HUES48 (cell line): ENCODE results near the gene CHST15.

Experiments
- H3K27ac ChIP-seq: one replicate; pipeline ENCODE4 v1.7.0; 2013; ENCODE audit warnings: low read depth, low read length, inconsistent platforms
- H3K27me3 ChIP-seq: 2 replicates; pipeline ENCODE4 v1.6.1; 2013; ENCODE audit warnings: mild to moderate bottlenecking, low read length; ENCODE audit not compliant: control insufficient read depth, insufficient read depth
- H3K36me3 ChIP-seq: 2 replicates; pipeline ENCODE4 v1.6.1; 2013; ENCODE audit warnings: low read length; ENCODE audit not compliant: control insufficient read depth, insufficient read depth
- H3K4me1 ChIP-seq: 2 replicates; pipeline ENCODE4 v1.6.1; 2013; ENCODE audit warnings: mild to moderate bottlenecking, low read length; ENCODE audit not compliant: control insufficient read depth, insufficient read depth
- H3K4me3 ChIP-seq: 2 replicates; pipeline ENCODE4 v1.5.1; 2013; ENCODE audit warnings: mild to moderate bottlenecking, low read depth, low read length
- H3K9ac ChIP-seq: 2 replicates; pipeline ENCODE4 v1.6.1; 2013; ENCODE audit warnings: mild to moderate bottlenecking, low read depth, low read length, moderate library complexity
- H3K9me3 ChIP-seq: 2 replicates; pipeline ENCODE4 v1.6.1; 2013; ENCODE audit warnings: low read length; ENCODE audit not compliant: control insufficient read depth, insufficient read depth

The CHST15 gene

GRCh38 chr10:124014416-124015154, 78.8 kb downstream of the CHST15 start:
- Histone ChIP-seq H3K4me3 (no peak overlapping the region), H3K4me1 (peaks cover 24% of the 10 kb centered on the region), H3K27me3 (no peaks in the 10 kb centered on the region), H3K9ac (no peak overlapping the region), H3K9me3 (peaks cover 3% of the 10 kb centered on the region; the same call in 1 of the 2 replicates), H3K27ac (no peak overlapping the region), H3K36me3 (peaks cover 8% of the 10 kb centered on the region; the same call in 1 of the 2 replicates)

- Histone ChIP-seq H3K9ac (no peak overlapping the region), H3K4me1 (peaks cover 17% of the 10 kb centered on the region), H3K9me3 (peaks cover 3% of the 10 kb centered on the region; the same call in 1 of the 2 replicates), H3K36me3 (peaks cover 15% of the 10 kb centered on the region), H3K27ac (no peak overlapping the region), H3K4me3 (no peak overlapping the region), H3K27me3 (no peaks in the 10 kb centered on the region)
Measured at GRCh38 chr10:124013916-124014315, 79.5 kb downstream of the CHST15 start.

DNA sequence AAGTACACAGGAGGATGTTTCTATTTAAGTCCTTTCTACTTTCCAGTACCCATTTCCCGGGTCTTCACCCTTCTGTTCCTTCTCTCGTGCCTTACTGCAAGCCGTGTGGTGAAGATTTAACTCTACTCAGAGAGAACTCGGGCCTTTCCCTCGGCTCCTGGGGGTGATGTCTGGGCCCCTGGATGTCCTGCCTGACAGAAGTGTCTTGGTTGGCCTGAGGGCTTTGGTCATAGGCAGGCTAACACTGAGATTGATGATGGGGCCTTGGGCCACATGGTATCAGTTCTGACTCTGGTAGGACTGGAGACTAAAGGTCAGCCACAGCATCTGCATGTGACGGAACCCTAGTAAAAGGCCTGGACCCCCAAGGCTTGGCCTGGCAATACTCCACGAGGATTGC, 80.4 kb downstream of the CHST15 start:
- Histone ChIP-seq H3K4me3 (no peak overlapping the region), H3K9ac (no peak overlapping the region), H3K27ac (no peak overlapping the region), H3K36me3 (peaks cover 20% of the 10 kb centered on the region), H3K27me3 (no peaks in the 10 kb centered on the region), H3K4me1 (peaks cover 16% of the 10 kb centered on the region), H3K9me3 (peaks cover 3% of the 10 kb centered on the region; the same call in 1 of the 2 replicates)

GRCh38 chr10:124012583-124012982, 80.8 kb downstream of the CHST15 start:
- no peak overlapping the region for H3K27ac ChIP-seq
- peaks cover 22% of the 10 kb centered on the region for H3K36me3 ChIP-seq
- H3K9ac ChIP-seq, result no peak overlapping the region
- H3K27me3 ChIP-seq, result no peaks in the 10 kb centered on the region
- H3K4me3 ChIP-seq, result no peak overlapping the region
- H3K9me3 ChIP-seq, result peaks cover 3% of the 10 kb centered on the region; the same call in 1 of the 2 replicates
- peaks cover 15% of the 10 kb centered on the region for H3K4me1 ChIP-seq

- peaks cover 13% of the 10 kb centered on the region; the same call in 1 of the 2 replicates for H3K4me1 ChIP-seq
- H3K27me3 ChIP-seq, result no peaks in the 10 kb centered on the region
- peaks cover 3% of the 10 kb centered on the region; the same call in 1 of the 2 replicates for H3K9me3 ChIP-seq
- H3K4me3 ChIP-seq, result no peak overlapping the region
- H3K27ac ChIP-seq, result no peak overlapping the region
- H3K36me3 ChIP-seq, result peaks cover 22% of the 10 kb centered on the region
- no peak overlapping the region for H3K9ac ChIP-seq
Measured at GRCh38 chr10:124012066-124012465, 81.3 kb downstream of the CHST15 start.

DNA sequence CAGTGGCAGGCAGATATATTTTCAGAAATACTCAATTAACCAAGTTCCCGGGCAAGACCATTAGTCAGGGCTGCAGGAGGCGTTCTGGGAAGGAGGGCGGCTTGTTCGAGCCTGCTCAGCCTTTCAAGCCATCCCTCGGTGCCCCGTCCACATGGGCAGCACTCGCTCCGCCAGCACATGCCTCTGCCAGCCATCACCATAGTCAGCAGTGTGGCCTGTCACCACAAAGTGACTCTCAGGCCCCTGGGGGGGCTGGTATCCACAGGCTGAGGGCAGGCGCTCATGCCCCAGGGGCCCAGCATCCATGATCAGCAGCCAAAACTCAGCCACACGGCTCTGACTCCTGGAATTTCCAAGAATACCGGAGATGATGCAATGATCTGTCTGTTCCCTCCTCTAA, 81.9 kb downstream of the CHST15 start:
- Histone ChIP-seq H3K4me3 (no peak overlapping the region), H3K36me3 (peaks cover 22% of the 10 kb centered on the region), H3K9me3 (peaks cover 3% of the 10 kb centered on the region; the same call in 1 of the 2 replicates), H3K9ac (no peak overlapping the region), H3K27me3 (no peaks in the 10 kb centered on the region), H3K4me1 (peaks cover 7% of the 10 kb centered on the region; the same call in 1 of the 2 replicates), H3K27ac (no peak overlapping the region)

DNA sequence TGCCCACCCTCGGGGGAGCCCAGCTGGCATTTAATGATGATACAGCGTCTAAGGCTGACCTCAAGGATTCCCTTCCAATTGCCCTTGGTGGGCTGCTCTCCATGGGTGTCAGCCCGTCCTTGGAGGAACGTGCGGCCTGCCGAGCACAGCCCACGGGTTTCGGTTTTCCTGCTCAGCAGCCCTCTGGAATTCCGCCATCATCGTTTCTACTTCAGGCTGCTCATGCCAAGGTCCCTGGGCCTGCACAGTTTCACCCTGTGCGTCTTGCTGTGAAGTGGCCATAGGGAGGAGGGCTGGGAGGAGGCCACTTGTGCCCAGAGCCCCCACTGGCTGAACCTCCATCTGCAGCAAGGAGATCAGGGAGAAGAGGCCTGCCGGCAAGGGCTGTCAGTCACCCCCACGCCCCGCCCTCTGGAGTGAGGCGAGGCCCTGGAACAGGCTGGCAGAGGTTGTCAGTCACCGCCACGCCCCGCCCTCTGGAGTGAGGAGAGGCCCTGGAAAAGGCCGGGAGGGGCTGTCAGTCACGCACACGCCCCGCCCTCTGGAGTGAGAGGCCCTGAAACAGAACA, 82.8 kb downstream of the CHST15 start:
- no peaks in the 10 kb centered on the region for H3K27me3 ChIP-seq
- H3K9me3 ChIP-seq, result peaks cover 3% of the 10 kb centered on the region; the same call in 1 of the 2 replicates
- H3K27ac ChIP-seq, result no peak overlapping the region
- no peak overlapping the region for H3K9ac ChIP-seq
- no peak overlapping the region for H3K4me3 ChIP-seq
- peaks cover 6% of the 10 kb centered on the region; the same call in 1 of the 2 replicates for H3K4me1 ChIP-seq
- peaks cover 22% of the 10 kb centered on the region for H3K36me3 ChIP-seq

DNA sequence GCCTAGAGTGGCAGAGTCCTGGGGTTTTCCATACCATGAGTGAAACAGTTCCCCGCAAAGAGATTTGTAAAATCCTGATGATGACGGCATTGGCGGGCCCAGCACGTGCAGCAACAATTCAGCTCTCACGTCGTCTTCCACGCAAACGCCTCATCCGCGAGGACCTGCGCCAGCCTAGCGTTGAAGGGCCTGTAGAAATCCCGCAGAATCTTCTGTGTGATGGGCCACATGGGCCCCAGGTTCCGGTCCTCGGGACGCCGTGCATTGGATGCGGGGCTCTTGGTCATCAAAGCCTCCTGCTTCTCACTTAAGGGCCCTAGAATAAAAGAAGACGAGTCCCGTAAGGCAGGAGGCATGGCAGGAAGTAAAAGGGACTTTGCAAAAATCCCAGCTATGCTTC, 83.4 kb downstream of the CHST15 start:
- Histone ChIP-seq H3K4me1 (peaks cover 6% of the 10 kb centered on the region; the same call in 1 of the 2 replicates), H3K27me3 (no peaks in the 10 kb centered on the region), H3K9me3 (peaks cover 3% of the 10 kb centered on the region; the same call in 1 of the 2 replicates), H3K27ac (no peak overlapping the region), H3K4me3 (no peak overlapping the region), H3K9ac (no peak overlapping the region), H3K36me3 (peaks cover 22% of the 10 kb centered on the region)

- Histone ChIP-seq H3K9ac (no peak overlapping the region), H3K27me3 (no peaks in the 10 kb centered on the region), H3K9me3 (peaks cover 3% of the 10 kb centered on the region; the same call in 1 of the 2 replicates), H3K4me3 (no peak overlapping the region), H3K4me1 (peaks cover 6% of the 10 kb centered on the region; the same call in 1 of the 2 replicates), H3K36me3 (peaks cover 22% of the 10 kb centered on the region), H3K27ac (no peak overlapping the region)
Measured at GRCh38 chr10:124009231-124010015, 84.0 kb downstream of the CHST15 start.

DNA sequence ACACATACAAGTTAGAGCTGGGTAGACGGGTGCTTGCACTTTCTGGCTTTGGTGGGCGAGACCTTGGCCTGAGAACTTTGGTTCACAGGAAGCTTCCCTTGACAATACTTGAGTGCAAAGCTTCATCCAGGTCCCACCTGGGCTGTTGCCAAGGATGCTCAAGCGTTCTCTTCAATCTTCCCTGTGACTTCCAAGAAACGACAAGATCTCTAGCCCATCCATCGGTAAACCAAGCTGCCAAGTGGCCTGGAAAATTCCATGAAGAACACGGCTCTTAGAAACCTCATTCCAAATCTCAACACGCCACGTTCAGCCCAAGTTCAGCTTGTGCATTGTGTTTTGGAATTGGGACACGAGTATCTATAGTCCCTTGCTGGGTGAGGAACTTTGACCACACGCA, 84.7 kb downstream of the CHST15 start:
- H3K27ac ChIP-seq, result no peak overlapping the region
- H3K4me1 ChIP-seq, result peaks cover 6% of the 10 kb centered on the region; the same call in 1 of the 2 replicates
- no peak overlapping the region for H3K4me3 ChIP-seq
- H3K27me3 ChIP-seq, result no peaks in the 10 kb centered on the region
- no peak overlapping the region for H3K9ac ChIP-seq
- H3K9me3 ChIP-seq, result peaks cover 3% of the 10 kb centered on the region; the same call in 1 of the 2 replicates
- peaks cover 22% of the 10 kb centered on the region for H3K36me3 ChIP-seq
